Ishikawa (cell line): ENCODE measurements around the gene AFG3L2.

Experiments used
- CREB1 ChIP-seq: IDR thresholded peaks from 2 replicates; pipeline ENCODE4 v1.6.1; 2012; ENCODE audit warnings: low read depth
- RAD21 ChIP-seq: IDR thresholded peaks from 2 replicates; pipeline ENCODE4 v1.6.1; 2012; ENCODE audit warnings: low read depth
- REST ChIP-seq: IDR thresholded peaks from 2 replicates; pipeline ENCODE4 v1.6.1; 2012; ENCODE audit warnings: low read depth, mild to moderate bottlenecking
- ZBTB7A ChIP-seq: IDR thresholded peaks from 2 replicates; pipeline ENCODE4 v1.6.1; 2012; ENCODE audit warnings: low read depth

DNA sequence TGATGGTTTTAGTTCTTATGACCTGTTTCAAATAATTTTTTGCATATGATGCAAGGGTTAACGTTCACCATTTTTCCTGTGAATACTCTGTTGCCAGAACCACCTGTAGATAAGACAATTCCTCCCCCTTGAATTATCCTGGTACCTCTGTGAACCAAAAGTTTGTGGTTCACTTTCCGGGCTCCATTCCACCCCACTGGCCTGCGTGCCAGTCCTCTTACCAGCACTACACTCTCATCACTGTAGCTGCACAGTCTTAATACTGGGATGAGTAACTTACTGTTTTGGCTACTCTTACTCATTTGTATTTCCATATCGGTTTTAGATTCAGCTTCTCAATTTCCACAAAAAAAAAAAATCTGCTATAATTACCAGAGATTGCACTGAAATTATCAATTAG lies 34.4 kb downstream of the AFG3L2 start:
- no peak for TF ChIP-seq CREB1
- TF ChIP-seq ZBTB7A: no peak
- TF ChIP-seq RAD21: no peak
- TF ChIP-seq REST: no peak
